LNCaP clone FGC (cell line): ENCODE measurements around the gene OXTR.
A peak's percentile ranks its signal among the peaks of the same experiment; 100 is the strongest.

ENCODE experiments used
- DNase-seq: peaks from one replicate; pipeline ENCODE4 v3.0.0-alpha.2; 2011; ENCODE audit warnings: low read depth
- H3K4me3 ChIP-seq: 2 replicates; pipeline ENCODE4 v1.5.1; 2011; ENCODE audit warnings: mild to moderate bottlenecking, low read depth, low read length, control low read depth
- TF ChIP-seq, protein P1 (sequence below): IDR thresholded peaks from 2 replicates; pipeline ENCODE4 v1.5.1; 2012; ENCODE audit warnings: mild to moderate bottlenecking; ENCODE audit not compliant: control insufficient read depth, insufficient read depth; ENCODE audit errors: extremely low read depth

OXTR gene

DNA sequence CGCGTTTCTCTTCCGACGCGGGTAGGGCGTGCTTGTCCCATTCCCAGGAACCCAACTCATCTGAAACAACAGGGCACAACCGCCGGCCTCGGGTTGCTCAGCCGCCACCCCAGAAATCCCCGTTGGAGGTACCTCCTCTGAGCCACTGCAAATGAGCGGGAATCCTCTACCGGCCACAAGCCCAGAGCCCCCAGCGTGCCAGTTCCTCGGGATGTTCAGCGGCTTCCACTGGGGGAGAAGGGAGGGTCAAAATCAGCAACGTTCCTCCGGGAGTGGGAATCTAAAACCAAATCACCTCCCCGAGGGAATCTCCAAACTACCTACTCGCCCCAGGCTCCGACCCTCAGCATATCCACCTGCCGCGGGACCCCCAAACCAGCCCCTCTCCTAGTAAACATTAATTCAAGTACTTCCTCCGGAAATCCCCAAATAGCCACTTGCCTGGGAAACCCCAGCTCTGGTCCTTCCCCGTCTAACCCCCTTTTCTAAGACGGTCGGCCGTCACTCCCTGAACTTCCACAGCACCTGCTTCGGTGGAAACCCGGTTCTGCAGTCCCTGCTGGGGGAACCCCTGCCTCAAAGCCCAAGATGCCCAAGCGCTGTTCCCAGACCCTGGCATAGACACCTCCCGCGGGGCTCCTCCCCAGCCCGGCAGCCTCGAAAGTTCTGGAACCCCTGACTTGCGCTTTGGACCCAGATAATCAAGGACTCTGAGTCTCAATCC is 887 bp downstream of the OXTR start:
- peak overlapping the region; percentile 35; the same call in 1 of the 2 replicates for H3K4me3 ChIP-seq
- TF ChIP-seq, protein P1, sequence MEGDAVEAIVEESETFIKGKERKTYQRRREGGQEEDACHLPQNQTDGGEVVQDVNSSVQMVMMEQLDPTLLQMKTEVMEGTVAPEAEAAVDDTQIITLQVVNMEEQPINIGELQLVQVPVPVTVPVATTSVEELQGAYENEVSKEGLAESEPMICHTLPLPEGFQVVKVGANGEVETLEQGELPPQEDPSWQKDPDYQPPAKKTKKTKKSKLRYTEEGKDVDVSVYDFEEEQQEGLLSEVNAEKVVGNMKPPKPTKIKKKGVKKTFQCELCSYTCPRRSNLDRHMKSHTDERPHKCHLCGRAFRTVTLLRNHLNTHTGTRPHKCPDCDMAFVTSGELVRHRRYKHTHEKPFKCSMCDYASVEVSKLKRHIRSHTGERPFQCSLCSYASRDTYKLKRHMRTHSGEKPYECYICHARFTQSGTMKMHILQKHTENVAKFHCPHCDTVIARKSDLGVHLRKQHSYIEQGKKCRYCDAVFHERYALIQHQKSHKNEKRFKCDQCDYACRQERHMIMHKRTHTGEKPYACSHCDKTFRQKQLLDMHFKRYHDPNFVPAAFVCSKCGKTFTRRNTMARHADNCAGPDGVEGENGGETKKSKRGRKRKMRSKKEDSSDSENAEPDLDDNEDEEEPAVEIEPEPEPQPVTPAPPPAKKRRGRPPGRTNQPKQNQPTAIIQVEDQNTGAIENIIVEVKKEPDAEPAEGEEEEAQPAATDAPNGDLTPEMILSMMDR = no peak
- DNase-seq = no peak

DNA sequence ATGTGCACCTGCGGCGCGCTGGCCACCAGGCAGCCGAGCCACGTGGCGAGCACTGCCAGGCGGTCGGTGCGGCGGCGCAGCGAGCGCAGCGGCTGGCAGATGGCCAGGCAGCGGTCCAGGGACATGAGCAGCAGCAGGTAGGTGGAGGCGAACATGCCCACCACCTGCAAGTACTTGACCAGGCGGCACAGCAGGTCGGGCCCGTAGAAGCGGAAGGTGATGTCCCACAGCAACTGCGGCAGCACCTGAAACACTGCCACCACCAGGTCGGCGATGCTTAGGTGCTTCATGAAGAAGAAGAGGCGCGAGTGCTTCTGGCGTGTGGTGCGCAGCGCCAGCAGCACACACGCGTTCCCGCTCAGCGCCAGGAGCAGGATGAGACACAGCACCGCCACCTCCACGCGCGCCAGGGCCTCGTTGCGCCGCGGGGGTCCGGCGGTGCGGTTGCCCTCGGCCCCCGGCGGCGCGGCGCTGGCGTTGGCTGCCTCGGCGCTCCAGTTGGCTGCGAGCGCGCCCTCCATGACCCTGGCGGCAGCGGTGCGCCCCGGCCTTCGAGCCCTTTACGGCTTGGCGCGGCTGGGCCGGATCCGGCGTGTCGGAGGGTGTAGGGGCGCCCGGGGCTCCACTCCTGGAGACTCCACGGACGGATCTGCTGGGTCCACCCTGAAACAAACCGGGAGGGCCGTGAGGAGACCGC is 1.6 kb downstream of the OXTR start:
- H3K4me3 ChIP-seq = no peak overlapping the region
- TF ChIP-seq, protein P1 = peak; percentile 66
- DNase-seq = no peak

DNA sequence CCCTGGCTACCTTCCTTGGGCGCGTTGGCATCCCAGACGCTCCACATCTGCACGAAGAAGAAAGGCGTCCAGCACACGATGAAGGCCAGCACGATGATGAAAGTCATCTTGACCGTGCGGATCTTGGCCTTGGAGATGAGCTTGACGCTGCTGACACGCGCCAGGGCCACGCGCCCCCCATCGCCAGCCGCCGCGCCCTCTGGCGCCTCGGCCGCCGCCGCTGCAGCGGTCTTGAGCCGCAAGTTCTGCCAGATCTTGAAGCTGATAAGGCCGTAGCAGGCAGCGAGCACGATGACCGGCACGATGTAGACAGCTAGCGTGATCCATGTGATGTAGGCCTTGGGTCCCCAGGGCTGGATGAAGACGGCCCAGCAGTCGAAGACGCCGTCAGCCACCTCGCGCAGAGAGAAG is 2.2 kb downstream of the OXTR start:
- H3K4me3 ChIP-seq = no peak overlapping the region
- TF ChIP-seq, protein P1 = no peak
- no peak for DNase-seq

DNA sequence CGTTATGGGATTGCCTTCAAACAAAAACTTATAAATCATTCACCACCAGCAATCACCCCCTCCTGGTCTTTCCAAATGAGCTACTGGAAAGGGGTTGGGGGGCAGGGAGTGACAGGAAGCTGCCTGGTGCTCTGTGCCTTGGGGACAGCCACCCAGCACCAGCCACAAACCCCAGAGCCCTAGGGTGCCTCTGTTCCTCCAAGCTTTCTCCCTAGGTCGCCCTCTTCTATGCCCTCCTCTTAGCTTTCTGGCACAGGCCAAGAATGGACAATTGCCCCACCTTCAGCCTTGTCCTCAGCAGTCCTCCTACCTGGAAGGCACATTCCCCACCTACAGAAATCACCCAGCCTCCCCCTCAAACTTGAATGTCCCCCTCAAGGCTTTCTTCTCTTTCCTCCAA is 3.3 kb downstream of the OXTR start:
- H3K4me3 ChIP-seq = no peak overlapping the region
- TF ChIP-seq, protein P1 = no peak
- DNase-seq = no peak

DNA sequence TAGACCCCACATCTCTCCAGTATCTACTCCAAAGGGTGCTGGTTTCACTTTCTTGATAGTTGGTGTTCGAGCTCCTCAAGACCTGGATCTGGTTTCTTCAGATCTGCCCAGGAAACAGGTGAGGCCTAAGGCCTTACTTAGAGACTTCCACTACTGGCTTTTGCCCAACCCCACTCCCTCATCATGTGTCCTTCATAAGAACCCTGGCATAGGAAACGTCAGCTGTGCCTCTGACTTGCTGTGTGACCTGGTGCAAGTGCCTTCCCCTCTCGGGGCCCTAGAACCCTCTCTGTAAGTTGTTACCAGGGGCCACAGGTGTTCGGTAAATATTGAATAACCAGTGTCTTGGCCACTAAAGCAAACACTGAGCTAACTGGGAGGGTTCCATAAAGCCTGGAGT is 3.9 kb downstream of the OXTR start:
- TF ChIP-seq, protein P1 = no peak
- H3K4me3 ChIP-seq = no peak overlapping the region

DNA sequence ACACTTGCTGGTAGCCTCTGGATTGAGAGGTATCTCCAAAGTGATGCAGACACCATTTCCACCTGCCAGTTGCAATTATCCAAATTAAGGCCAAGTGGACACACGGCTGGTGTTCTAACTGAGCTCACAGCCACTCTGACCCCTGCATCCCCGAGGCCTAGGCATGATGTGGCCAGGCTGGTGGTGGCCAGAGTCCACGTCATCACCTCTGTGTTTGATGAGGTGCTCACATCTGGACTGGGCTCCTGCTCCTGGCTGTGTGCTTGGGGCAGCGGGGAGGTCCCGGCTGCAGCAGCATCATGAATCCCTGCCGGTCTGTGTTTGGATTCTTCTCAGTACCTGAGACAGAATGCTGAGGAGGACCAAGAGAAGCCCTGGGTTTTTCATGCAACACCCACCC is 4.9 kb downstream of the OXTR start:
- no peak for DNase-seq
- TF ChIP-seq, protein P1 = no peak
- no peak overlapping the region for H3K4me3 ChIP-seq

More for the DNA sequence above, 3.9 kb downstream of the OXTR start:
- DNase-seq = no peak
